Measurements from ENCODE around the gene EXOC3. TPM values are rescaled to one million over a fixed set of nuclear protein-coding genes. Genes with fewer than 3 reads are reported as not detected.
"Not testable (repeated sequence)": the region's sequence is repeated elsewhere in the genome, so short reads cannot be mapped to it uniquely, and the experiment has no call there.

The EXOC3 gene
- total RNA-seq, 1 experiment from 2014 or later: 60.1 TPM

DNA sequence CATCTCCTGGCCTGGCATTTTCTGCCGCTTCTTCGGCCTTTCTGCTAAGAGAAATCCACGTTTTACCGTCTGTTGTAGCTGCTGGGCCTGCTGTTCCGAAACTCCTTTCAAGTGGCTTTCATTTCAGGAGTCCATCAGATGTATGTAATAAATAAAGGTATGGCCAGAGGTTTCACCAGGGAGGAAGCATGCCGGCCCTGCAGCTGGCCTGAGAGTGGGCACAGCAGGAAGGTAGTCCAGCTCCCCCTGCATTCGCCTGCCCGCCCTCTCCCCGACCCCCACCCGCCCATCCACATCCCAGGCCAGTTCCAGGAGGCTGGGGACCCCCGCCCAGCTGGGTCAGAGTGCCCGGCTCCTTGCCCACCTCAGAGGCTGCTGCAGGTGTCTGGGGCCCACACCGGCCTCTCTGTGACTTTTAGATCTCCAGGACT lies 46.4 kb upstream of the EXOC3 start:
- Mint-ChIP-seq H3K4me1 (peaks cover 12% of the 10 kb centered on the region), H3K9me3 (no peaks in the 10 kb centered on the region), H3K27ac (no peak overlapping the region), H3K27me3 (ENCODE audit: low read depth) (peaks cover 15% of the 10 kb centered on the region; the same call in 1 of the 2 replicates), H3K36me3 (no peaks in the 10 kb centered on the region), H3K4me3 (no peak overlapping the region)
- no peak for ATAC-seq
- no peak for DNase-seq (ENCODE audit: low spot score)
- ChIA-PET POLR2A (no interaction called here), CTCF (interaction anchor here (1.2 to 3.7 kb wide), 2 partner anchors 35 to 79 kb away, joined by 3 to 16 read pairs; no protein-coding TSS in a partner anchor)
- TF ChIP-seq GTF2I (CRISPR knock-in tag; conservative IDR thresholded peaks at IDR 0.05): no peak
- TF ChIP-seq HMGA2 (CRISPR knock-in tag; IDR thresholded peaks at IDR 0.05): no peak
- TF ChIP-seq FOXK1 (CRISPR knock-in tag; IDR thresholded peaks at IDR 0.05): no peak
- no peak for TF ChIP-seq SOX15 (CRISPR knock-in tag; IDR thresholded peaks at IDR 0.05)
- TF ChIP-seq CREB1 (CRISPR knock-in tag; IDR thresholded peaks at IDR 0.05): no peak
- TF ChIP-seq, protein P1, sequence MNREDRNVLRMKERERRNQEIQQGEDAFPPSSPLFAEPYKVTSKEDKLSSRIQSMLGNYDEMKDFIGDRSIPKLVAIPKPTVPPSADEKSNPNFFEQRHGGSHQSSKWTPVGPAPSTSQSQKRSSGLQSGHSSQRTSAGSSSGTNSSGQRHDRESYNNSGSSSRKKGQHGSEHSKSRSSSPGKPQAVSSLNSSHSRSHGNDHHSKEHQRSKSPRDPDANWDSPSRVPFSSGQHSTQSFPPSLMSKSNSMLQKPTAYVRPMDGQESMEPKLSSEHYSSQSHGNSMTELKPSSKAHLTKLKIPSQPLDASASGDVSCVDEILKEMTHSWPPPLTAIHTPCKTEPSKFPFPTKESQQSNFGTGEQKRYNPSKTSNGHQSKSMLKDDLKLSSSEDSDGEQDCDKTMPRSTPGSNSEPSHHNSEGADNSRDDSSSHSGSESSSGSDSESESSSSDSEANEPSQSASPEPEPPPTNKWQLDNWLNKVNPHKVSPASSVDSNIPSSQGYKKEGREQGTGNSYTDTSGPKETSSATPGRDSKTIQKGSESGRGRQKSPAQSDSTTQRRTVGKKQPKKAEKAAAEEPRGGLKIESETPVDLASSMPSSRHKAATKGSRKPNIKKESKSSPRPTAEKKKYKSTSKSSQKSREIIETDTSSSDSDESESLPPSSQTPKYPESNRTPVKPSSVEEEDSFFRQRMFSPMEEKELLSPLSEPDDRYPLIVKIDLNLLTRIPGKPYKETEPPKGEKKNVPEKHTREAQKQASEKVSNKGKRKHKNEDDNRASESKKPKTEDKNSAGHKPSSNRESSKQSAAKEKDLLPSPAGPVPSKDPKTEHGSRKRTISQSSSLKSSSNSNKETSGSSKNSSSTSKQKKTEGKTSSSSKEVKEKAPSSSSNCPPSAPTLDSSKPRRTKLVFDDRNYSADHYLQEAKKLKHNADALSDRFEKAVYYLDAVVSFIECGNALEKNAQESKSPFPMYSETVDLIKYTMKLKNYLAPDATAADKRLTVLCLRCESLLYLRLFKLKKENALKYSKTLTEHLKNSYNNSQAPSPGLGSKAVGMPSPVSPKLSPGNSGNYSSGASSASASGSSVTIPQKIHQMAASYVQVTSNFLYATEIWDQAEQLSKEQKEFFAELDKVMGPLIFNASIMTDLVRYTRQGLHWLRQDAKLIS (CRISPR knock-in tag; IDR thresholded peaks at IDR 0.05; ENCODE audit: borderline replicate concordance): no peak
- no peak for TF ChIP-seq JUN (CRISPR knock-in tag; IDR thresholded peaks at IDR 0.05)
- TF ChIP-seq ZNF263 (CRISPR knock-in tag; IDR thresholded peaks at IDR 0.05; ENCODE audit: low read depth): no peak
- TF ChIP-seq NR3C1 (CRISPR knock-in tag; conservative IDR thresholded peaks at IDR 0.05; ENCODE audit: low read depth): no peak
- no peak for TF ChIP-seq ZNF396 (CRISPR knock-in tag; IDR thresholded peaks at IDR 0.05; ENCODE audit: borderline replicate concordance)
- TF ChIP-seq, protein P2, sequence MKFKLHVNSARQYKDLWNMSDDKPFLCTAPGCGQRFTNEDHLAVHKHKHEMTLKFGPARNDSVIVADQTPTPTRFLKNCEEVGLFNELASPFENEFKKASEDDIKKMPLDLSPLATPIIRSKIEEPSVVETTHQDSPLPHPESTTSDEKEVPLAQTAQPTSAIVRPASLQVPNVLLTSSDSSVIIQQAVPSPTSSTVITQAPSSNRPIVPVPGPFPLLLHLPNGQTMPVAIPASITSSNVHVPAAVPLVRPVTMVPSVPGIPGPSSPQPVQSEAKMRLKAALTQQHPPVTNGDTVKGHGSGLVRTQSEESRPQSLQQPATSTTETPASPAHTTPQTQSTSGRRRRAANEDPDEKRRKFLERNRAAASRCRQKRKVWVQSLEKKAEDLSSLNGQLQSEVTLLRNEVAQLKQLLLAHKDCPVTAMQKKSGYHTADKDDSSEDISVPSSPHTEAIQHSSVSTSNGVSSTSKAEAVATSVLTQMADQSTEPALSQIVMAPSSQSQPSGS (CRISPR knock-in tag; IDR thresholded peaks at IDR 0.05; ENCODE audit: borderline replicate concordance, low read depth): no peak
- no peak for TF ChIP-seq FOXP1 (CRISPR knock-in tag; IDR thresholded peaks at IDR 0.05; ENCODE audit: borderline replicate concordance)
- TF ChIP-seq, protein P3, sequence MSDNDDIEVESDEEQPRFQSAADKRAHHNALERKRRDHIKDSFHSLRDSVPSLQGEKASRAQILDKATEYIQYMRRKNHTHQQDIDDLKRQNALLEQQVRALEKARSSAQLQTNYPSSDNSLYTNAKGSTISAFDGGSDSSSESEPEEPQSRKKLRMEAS (CRISPR knock-in tag; IDR thresholded peaks at IDR 0.05): no peak
- TF ChIP-seq, protein P4, sequence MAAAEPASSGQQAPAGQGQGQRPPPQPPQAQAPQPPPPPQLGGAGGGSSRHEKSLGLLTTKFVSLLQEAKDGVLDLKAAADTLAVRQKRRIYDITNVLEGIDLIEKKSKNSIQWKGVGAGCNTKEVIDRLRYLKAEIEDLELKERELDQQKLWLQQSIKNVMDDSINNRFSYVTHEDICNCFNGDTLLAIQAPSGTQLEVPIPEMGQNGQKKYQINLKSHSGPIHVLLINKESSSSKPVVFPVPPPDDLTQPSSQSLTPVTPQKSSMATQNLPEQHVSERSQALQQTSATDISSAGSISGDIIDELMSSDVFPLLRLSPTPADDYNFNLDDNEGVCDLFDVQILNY (CRISPR knock-in tag; IDR thresholded peaks at IDR 0.05): no peak
- TF ChIP-seq, protein P5, sequence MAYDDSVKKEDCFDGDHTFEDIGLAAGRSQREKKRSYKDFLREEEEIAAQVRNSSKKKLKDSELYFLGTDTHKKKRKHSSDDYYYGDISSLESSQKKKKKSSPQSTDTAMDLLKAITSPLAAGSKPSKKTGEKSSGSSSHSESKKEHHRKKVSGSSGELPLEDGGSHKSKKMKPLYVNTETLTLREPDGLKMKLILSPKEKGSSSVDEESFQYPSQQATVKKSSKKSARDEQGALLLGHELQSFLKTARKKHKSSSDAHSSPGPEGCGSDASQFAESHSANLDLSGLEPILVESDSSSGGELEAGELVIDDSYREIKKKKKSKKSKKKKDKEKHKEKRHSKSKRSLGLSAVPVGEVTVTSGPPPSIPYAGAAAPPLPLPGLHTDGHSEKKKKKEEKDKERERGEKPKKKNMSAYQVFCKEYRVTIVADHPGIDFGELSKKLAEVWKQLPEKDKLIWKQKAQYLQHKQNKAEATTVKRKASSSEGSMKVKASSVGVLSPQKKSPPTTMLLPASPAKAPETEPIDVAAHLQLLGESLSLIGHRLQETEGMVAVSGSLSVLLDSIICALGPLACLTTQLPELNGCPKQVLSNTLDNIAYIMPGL (CRISPR knock-in tag; IDR thresholded peaks at IDR 0.05): no peak
- TF ChIP-seq, protein P6, sequence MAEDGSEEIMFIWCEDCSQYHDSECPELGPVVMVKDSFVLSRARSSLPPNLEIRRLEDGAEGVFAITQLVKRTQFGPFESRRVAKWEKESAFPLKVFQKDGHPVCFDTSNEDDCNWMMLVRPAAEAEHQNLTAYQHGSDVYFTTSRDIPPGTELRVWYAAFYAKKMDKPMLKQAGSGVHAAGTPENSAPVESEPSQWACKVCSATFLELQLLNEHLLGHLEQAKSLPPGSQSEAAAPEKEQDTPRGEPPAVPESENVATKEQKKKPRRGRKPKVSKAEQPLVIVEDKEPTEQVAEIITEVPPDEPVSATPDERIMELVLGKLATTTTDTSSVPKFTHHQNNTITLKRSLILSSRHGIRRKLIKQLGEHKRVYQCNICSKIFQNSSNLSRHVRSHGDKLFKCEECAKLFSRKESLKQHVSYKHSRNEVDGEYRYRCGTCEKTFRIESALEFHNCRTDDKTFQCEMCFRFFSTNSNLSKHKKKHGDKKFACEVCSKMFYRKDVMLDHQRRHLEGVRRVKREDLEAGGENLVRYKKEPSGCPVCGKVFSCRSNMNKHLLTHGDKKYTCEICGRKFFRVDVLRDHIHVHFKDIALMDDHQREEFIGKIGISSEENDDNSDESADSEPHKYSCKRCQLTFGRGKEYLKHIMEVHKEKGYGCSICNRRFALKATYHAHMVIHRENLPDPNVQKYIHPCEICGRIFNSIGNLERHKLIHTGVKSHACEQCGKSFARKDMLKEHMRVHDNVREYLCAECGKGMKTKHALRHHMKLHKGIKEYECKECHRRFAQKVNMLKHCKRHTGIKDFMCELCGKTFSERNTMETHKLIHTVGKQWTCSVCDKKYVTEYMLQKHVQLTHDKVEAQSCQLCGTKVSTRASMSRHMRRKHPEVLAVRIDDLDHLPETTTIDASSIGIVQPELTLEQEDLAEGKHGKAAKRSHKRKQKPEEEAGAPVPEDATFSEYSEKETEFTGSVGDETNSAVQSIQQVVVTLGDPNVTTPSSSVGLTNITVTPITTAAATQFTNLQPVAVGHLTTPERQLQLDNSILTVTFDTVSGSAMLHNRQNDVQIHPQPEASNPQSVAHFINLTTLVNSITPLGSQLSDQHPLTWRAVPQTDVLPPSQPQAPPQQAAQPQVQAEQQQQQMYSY (CRISPR knock-in tag; IDR thresholded peaks at IDR 0.05): no peak
- TF ChIP-seq ZNF416 (CRISPR knock-in tag; IDR thresholded peaks at IDR 0.05): no peak
- no peak for TF ChIP-seq SMAD4 (CRISPR knock-in tag; IDR thresholded peaks at IDR 0.05)
- TF ChIP-seq SP1 (CRISPR knock-in tag; conservative IDR thresholded peaks at IDR 0.05): no peak

DNA sequence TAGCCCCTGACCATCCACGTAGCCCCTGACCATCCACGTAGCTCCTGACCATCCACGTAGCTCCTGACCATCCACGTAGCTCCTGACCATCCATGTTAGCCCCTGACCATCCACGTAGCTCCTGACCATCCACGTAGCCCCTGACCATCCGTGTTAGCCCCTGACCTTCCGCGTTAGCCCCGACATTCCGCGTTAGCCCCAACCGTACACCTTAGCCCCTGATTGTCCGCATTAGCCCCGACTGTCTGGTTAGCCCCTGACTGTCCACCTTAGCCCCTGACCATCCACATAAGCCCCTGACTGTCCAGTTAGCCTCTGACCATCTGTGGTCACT lies 44.9 kb upstream of the EXOC3 start:
- ATAC-seq; DNase-seq (ENCODE audit: low spot score); POLR2A ChIA-PET; H3K9me3 Mint-ChIP-seq; H3K27ac Mint-ChIP-seq; H3K36me3 Mint-ChIP-seq; H3K4me3 Mint-ChIP-seq: not testable (repeated sequence)
- CTCF ChIA-PET: interaction anchor here (1.2 to 3.9 kb wide), 3 partner anchors 33 to 77 kb away, joined by 3 to 15 read pairs (median 3); partner anchors contain the start of gene AHRR
- peaks cover 12% of the 10 kb centered on the region for H3K4me1 Mint-ChIP-seq
- peaks cover 19% of the 10 kb centered on the region for H3K27me3 Mint-ChIP-seq (ENCODE audit: low read depth)

Measured in WTC11 (cell line).